Measurements from ENCODE around the gene CD27.

GRCh38 chr12:6493497-6494257 lies 48.9 kb downstream of the CD27 start, which contains the start of gene NCAPD2:
- TF ChIP-seq, protein P1, sequence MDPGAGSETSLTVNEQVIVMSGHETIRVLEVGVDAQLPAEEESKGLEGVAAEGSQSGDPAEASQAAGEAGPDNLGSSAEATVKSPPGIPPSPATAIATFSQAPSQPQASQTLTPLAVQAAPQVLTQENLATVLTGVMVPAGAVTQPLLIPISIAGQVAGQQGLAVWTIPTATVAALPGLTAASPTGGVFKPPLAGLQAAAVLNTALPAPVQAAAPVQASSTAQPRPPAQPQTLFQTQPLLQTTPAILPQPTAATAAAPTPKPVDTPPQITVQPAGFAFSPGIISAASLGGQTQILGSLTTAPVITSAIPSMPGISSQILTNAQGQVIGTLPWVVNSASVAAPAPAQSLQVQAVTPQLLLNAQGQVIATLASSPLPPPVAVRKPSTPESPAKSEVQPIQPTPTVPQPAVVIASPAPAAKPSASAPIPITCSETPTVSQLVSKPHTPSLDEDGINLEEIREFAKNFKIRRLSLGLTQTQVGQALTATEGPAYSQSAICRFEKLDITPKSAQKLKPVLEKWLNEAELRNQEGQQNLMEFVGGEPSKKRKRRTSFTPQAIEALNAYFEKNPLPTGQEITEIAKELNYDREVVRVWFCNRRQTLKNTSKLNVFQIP (CRISPR knock-in tag; IDR thresholded peaks at IDR 0.05; ENCODE audit: borderline replicate concordance, low read depth): no peak
- TF ChIP-seq ZNF8 (CRISPR knock-in tag; IDR thresholded peaks at IDR 0.05) (no peak), CREB5 (CRISPR knock-in tag; IDR thresholded peaks at IDR 0.05; ENCODE audit: low read depth) (no peak), ARNTL (CRISPR knock-in tag; IDR thresholded peaks at IDR 0.05; ENCODE audit: borderline replicate concordance, low read depth) (no peak), ZFP30 (CRISPR knock-in tag; IDR thresholded peaks at IDR 0.05) (no peak), ZC3H10 (CRISPR knock-in tag; IDR thresholded peaks at IDR 0.05) (no peak), PPARA (CRISPR knock-in tag; IDR thresholded peaks at IDR 0.05; ENCODE audit: borderline replicate concordance) (no peak), ESRRG (CRISPR knock-in tag; IDR thresholded peaks at IDR 0.05) (no peak), PATZ1 (CRISPR knock-in tag; IDR thresholded peaks at IDR 0.05; ENCODE audit: borderline replicate concordance) (no peak; the same call in 1 of the 2 replicates)

Data from SK-N-SH treated with all-trans-retinoic acid at 6 μM for 48 hours (cell line).